PFSK-1 (cell line): ENCODE measurements around the gene PLOD2.

Experiments
- POLR2AphosphoS5 ChIP-seq: IDR thresholded peaks from 2 replicates; pipeline ENCODE4 v1.6.1; 2012; ENCODE audit warnings: low read depth, mild to moderate bottlenecking, control low read depth, low read length, moderate library complexity
- TAF1 ChIP-seq: IDR thresholded peaks from 2 replicates; pipeline ENCODE4 v1.6.1; 2012; ENCODE audit warnings: low read length, control low read depth, borderline replicate concordance; ENCODE audit not compliant: insufficient read depth

DNA sequence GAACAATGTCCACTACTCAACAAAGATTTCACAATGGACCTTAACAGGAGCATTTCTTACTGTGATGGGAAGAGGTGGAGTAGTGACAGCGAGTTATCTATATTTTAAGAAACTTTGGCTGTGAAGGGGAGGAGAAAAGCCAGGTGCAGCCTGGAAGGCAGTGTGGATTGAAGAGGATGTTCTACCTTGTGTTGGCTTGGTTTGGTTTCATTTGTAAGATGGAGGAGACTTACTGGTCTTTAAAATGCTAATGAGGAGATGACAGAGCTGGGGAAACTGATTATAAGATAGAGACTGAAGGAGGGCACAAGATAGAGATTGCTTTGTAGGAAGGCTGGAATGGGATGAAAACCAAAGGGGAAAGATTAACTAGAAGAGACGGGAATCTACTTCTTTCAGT, 59.4 kb downstream of the PLOD2 start:
- TF ChIP-seq TAF1 (no peak), POLR2AphosphoS5 (no peak)
